IPS-15b (cell line): Measurements from ENCODE around the gene RGS2.

Source experiments
- H3K27me3 ChIP-seq: one replicate; pipeline ENCODE4 v1.6.1; 2013; ENCODE audit warnings: low read length; ENCODE audit not compliant: control insufficient read depth, insufficient read depth
- H3K36me3 ChIP-seq: one replicate; pipeline ENCODE4 v1.6.1; 2013; ENCODE audit warnings: low read length; ENCODE audit not compliant: control insufficient read depth, insufficient read depth
- H3K4me1 ChIP-seq: one replicate; pipeline ENCODE4 v1.6.1; 2013; ENCODE audit warnings: mild to moderate bottlenecking, low read length; ENCODE audit not compliant: control insufficient read depth, insufficient read depth
- H3K4me3 ChIP-seq: one replicate; pipeline ENCODE4 v1.5.1; 2013; ENCODE audit warnings: low read depth, low read length
- H3K9ac ChIP-seq: one replicate; pipeline ENCODE4 v1.6.1; 2013; ENCODE audit warnings: low read depth, mild to moderate bottlenecking, low read length
- H3K9me3 ChIP-seq: one replicate; pipeline ENCODE4 v1.6.1; 2013; ENCODE audit warnings: mild to moderate bottlenecking, low read length; ENCODE audit not compliant: control insufficient read depth, insufficient read depth

The RGS2 gene

GRCh38 chr1:192776206-192776605 lies 32.6 kb upstream of the RGS2 start:
- Histone ChIP-seq H3K36me3 (no peaks in the 10 kb centered on the region), H3K9me3 (no peaks in the 10 kb centered on the region), H3K4me3 (no peak overlapping the region), H3K9ac (no peak overlapping the region), H3K4me1 (no peaks in the 10 kb centered on the region), H3K27me3 (no peaks in the 10 kb centered on the region)

- Histone ChIP-seq H3K4me3 (no peak overlapping the region), H3K4me1 (no peaks in the 10 kb centered on the region), H3K9me3 (no peaks in the 10 kb centered on the region), H3K9ac (no peak overlapping the region), H3K27me3 (no peaks in the 10 kb centered on the region), H3K36me3 (no peaks in the 10 kb centered on the region)
Observed at GRCh38 chr1:192776998-192777397, 31.8 kb upstream of the RGS2 start.

- no peak overlapping the region for H3K4me3 ChIP-seq
- no peaks in the 10 kb centered on the region for H3K36me3 ChIP-seq
- H3K9me3 ChIP-seq: no peaks in the 10 kb centered on the region
- no peak overlapping the region for H3K9ac ChIP-seq
- no peaks in the 10 kb centered on the region for H3K4me1 ChIP-seq
- no peaks in the 10 kb centered on the region for H3K27me3 ChIP-seq
Observed at GRCh38 chr1:192783791-192784190, 25.0 kb upstream of the RGS2 start.

- Histone ChIP-seq H3K27me3 (no peaks in the 10 kb centered on the region), H3K9me3 (no peaks in the 10 kb centered on the region), H3K4me1 (no peaks in the 10 kb centered on the region), H3K9ac (no peak overlapping the region), H3K4me3 (no peak overlapping the region), H3K36me3 (no peaks in the 10 kb centered on the region)
Observed at GRCh38 chr1:192784397-192784796, 24.4 kb upstream of the RGS2 start.

GRCh38 chr1:192786576-192786975 lies 22.3 kb upstream of the RGS2 start:
- Histone ChIP-seq H3K9ac (no peak overlapping the region), H3K9me3 (no peaks in the 10 kb centered on the region), H3K4me3 (no peak overlapping the region), H3K36me3 (no peaks in the 10 kb centered on the region), H3K4me1 (no peaks in the 10 kb centered on the region), H3K27me3 (no peaks in the 10 kb centered on the region)

GRCh38 chr1:192787914-192788585 lies 20.8 kb upstream of the RGS2 start:
- Histone ChIP-seq H3K27me3 (no peaks in the 10 kb centered on the region), H3K4me3 (no peak overlapping the region), H3K9ac (no peak overlapping the region)

GRCh38 chr1:192789871-192790270 lies 19.0 kb upstream of the RGS2 start:
- no peaks in the 10 kb centered on the region for H3K27me3 ChIP-seq
- H3K9ac ChIP-seq: no peak overlapping the region
- H3K4me3 ChIP-seq: no peak overlapping the region
- H3K9me3 ChIP-seq: no peaks in the 10 kb centered on the region
- H3K4me1 ChIP-seq: peaks cover 10% of the 10 kb centered on the region
- H3K36me3 ChIP-seq: no peaks in the 10 kb centered on the region

More at GRCh38 chr1:192787914-192788585, 20.8 kb upstream of the RGS2 start:
- Histone ChIP-seq H3K36me3 (no peaks in the 10 kb centered on the region), H3K9me3 (no peaks in the 10 kb centered on the region), H3K4me1 (no peaks in the 10 kb centered on the region)

GRCh38 chr1:192792628-192793027 lies 16.2 kb upstream of the RGS2 start:
- no peaks in the 10 kb centered on the region for H3K9me3 ChIP-seq
- H3K4me1 ChIP-seq: peaks cover 18% of the 10 kb centered on the region
- no peak overlapping the region for H3K4me3 ChIP-seq
- H3K36me3 ChIP-seq: no peaks in the 10 kb centered on the region
- H3K9ac ChIP-seq: no peak overlapping the region
- no peaks in the 10 kb centered on the region for H3K27me3 ChIP-seq

GRCh38 chr1:192793983-192794767 lies 14.7 kb upstream of the RGS2 start:
- Histone ChIP-seq H3K4me3 (no peak overlapping the region), H3K4me1 (peaks cover 18% of the 10 kb centered on the region)

GRCh38 chr1:192794768-192795035 lies 14.1 kb upstream of the RGS2 start:
- no peaks in the 10 kb centered on the region for H3K36me3 ChIP-seq
- no peak overlapping the region for H3K4me3 ChIP-seq
- H3K27me3 ChIP-seq: no peaks in the 10 kb centered on the region
- H3K4me1 ChIP-seq: peaks cover 18% of the 10 kb centered on the region
- no peak overlapping the region for H3K9ac ChIP-seq
- H3K9me3 ChIP-seq: no peaks in the 10 kb centered on the region

More at GRCh38 chr1:192793983-192794767, 14.7 kb upstream of the RGS2 start:
- Histone ChIP-seq H3K9ac (no peak overlapping the region), H3K9me3 (no peaks in the 10 kb centered on the region), H3K36me3 (no peaks in the 10 kb centered on the region), H3K27me3 (no peaks in the 10 kb centered on the region)

- no peaks in the 10 kb centered on the region for H3K9me3 ChIP-seq
- peaks cover 18% of the 10 kb centered on the region for H3K4me1 ChIP-seq
- no peaks in the 10 kb centered on the region for H3K36me3 ChIP-seq
- H3K9ac ChIP-seq: no peak overlapping the region
- no peaks in the 10 kb centered on the region for H3K27me3 ChIP-seq
- H3K4me3 ChIP-seq: no peak overlapping the region
Observed at GRCh38 chr1:192795916-192796618, 12.8 kb upstream of the RGS2 start.

GRCh38 chr1:192797143-192797542 lies 11.7 kb upstream of the RGS2 start:
- Histone ChIP-seq H3K27me3 (no peaks in the 10 kb centered on the region), H3K9ac (no peak overlapping the region), H3K4me1 (peaks cover 18% of the 10 kb centered on the region), H3K36me3 (no peaks in the 10 kb centered on the region), H3K4me3 (no peak overlapping the region), H3K9me3 (no peaks in the 10 kb centered on the region)
